GM15510 (cell line): Measurements from ENCODE around the gene GCN1.

Source experiments
- POLR2A ChIP-seq: IDR thresholded peaks from 3 replicates; pipeline ENCODE4 v1.6.1; 2011; ENCODE audit warnings: borderline replicate concordance; ENCODE audit not compliant: insufficient read length; ENCODE audit errors: extremely low read depth

GCN1 gene

GRCh38 chr12:120115692-120116440, 78.6 kb downstream of the GCN1 start:
- no peak for TF ChIP-seq POLR2A

- TF ChIP-seq POLR2A: no peak
Observed at GRCh38 chr12:120115066-120115465, 79.4 kb downstream of the GCN1 start.

- TF ChIP-seq POLR2A: no peak
Observed at GRCh38 chr12:120110550-120111501, 83.7 kb downstream of the GCN1 start.

GRCh38 chr12:120109570-120110267, 84.8 kb downstream of the GCN1 start:
- no peak for TF ChIP-seq POLR2A

GRCh38 chr12:120106151-120106550, 88.4 kb downstream of the GCN1 start:
- TF ChIP-seq POLR2A: no peak

GRCh38 chr12:120103371-120103770, 91.1 kb downstream of the GCN1 start:
- TF ChIP-seq POLR2A: no peak

- TF ChIP-seq POLR2A: no peak
Observed at GRCh38 chr12:120103044-120103338, 91.5 kb downstream of the GCN1 start.

GRCh38 chr12:120102189-120103043, 92.1 kb downstream of the GCN1 start:
- TF ChIP-seq POLR2A: no peak

- TF ChIP-seq POLR2A: no peak
Observed at GRCh38 chr12:120101617-120102016, 92.9 kb downstream of the GCN1 start.

- no peak for TF ChIP-seq POLR2A
Observed at GRCh38 chr12:120101182-120101581, 93.3 kb downstream of the GCN1 start.

GRCh38 chr12:120100630-120101029, 93.9 kb downstream of the GCN1 start:
- TF ChIP-seq POLR2A: no peak

- TF ChIP-seq POLR2A: no peak
Observed at GRCh38 chr12:120099738-120100137, 94.8 kb downstream of the GCN1 start.

- no peak for TF ChIP-seq POLR2A
Observed at GRCh38 chr12:120098756-120099470, 95.6 kb downstream of the GCN1 start.
